HTR-8/SVneo (cell line): ENCODE results near the gene NABP1.

ENCODE experiments used
- DNase-seq: peaks from one replicate; pipeline ENCODE4 v3.0.0; 2011; ENCODE audit warnings: low spot score, mixed read lengths; ENCODE audit not compliant: insufficient read length
- FAIRE-seq: peaks from 2 replicates; lab custom pipeline; 2011; peaks lifted over from hg19 to GRCh38; lab: Jason Lieb, UNC

The NABP1 gene

DNA sequence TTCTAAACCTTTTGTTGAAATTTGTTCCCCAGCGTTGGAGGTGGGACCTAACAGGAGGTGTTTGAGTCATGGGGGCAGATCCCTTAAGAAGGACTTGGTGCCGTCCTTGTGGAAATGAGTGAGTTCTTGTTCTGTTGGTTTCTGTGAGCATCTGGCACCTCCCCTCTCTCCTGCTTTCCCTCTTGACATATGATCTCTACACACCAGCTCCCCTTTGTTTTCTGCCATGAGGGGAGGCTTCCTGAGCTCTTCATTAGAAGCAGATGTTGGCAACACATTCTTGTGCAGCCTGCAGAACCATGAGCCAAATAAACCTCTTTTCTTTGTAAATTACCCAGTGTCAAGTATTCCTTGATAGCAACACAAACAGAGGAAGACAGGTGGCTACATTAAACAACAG, 23.8 kb downstream of the NABP1 start:
- DNase-seq (no peak), FAIRE-seq (no peak)

DNA sequence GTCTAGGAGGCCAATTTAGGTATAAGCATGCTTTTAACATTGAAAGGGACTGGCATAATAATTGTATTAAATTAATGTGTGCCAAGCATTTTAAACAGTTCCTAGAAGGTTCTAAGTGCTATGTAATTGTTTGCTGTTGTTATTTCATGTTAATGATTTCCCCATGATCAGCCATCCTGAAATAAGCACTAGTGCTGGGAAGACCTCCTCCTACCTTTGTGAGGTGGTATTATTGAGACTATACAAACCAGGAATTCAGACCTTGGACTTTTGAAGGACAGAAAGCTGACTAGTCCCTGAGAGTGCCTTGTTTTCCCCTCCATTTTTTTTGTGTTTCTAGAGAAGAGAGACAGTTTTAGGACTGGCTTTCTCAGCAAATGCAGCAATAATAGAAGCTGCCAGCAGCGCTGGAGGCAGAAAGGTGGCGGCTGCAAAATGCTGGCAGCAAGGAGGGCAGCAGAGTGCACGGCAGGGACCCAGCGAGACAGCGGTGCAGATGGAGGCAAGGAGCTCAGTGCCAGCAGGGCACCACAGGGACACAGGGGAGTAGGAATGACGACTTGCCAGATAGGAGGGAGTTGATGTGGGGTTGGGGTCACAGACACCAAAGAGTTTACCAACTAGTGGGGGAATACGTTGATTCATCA, 25.3 kb downstream of the NABP1 start:
- FAIRE-seq (peak; percentile 28), DNase-seq (no peak)

DNA sequence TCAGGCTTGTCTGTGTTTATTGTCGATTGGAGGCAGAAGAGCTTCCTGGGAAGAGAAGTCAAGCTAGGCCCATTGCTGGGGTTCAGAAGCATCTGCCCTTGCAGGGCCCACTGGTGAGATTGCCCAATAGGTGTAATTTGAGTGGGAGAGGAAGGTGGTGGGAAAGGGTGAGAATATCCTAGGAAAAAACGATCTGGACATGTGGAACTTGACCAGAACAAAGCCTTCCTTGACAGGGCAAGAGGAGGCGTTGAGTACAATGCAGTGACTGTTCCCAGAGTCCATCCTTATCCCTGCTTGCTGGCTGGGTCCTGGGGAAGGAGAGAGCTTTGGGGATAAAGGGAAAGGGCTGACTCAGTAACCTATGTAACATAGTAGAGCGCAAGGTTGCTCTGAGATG, 27.1 kb downstream of the NABP1 start:
- no peak for FAIRE-seq

DNA sequence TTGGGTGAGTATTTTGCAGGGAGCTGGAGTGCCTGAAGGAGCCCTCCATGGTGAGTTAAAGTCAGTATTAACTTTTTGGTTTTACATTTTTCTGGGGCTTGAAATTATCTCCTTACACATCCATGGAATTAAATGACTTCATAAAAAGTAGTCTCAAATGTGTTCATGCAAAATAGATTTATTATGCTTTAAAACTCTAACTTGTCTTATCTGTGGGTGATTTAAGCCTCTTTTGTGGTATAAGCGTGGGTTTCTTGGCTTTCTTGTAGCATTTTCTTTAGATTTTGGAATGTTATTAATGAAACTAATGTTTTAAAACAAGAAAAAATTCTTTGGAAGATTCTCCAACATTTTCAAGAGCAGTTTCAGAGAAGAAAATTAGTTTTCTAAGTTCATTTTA, 27.8 kb downstream of the NABP1 start:
- no peak for DNase-seq
- FAIRE-seq = no peak

More for the DNA sequence above, 27.1 kb downstream of the NABP1 start:
- DNase-seq = no peak

DNA sequence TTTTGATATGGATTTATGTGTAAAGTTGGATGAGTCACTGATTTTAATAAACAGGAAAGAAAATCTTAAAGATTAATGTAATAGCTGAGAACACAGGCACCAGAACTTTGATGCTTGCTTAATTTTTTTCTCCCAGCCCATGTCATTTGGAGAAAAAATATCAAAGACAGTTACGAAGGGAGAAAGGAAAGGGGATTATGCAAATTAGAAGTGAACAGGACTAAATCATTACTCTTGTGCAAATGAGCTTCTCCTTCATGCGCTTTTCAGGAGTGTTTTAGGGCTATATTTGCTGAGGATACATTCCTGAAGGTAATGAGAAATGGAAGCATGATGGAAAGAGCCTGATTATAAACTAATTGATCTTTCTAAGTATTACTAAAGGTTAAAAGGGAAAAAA, 28.9 kb downstream of the NABP1 start:
- DNase-seq (no peak), FAIRE-seq (no peak)

DNA sequence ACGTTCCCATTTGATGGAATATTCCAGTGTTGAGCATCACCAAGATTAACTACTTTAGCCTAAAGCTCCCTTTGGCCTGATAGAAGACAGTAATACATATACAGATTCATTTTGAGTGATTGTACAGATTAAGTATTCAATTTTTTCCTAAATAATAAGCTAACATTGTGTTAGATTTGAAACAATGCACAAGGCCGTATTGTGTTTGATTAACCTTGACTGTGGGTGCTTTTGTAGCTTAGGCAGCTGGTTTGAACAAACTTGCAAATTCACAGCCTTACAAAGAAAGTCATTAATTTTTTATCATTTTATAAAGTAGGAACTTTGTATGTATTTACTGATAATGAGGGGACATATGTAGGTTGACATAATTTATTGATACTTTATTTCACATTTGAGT, 29.6 kb downstream of the NABP1 start:
- DNase-seq (no peak), FAIRE-seq (no peak)

DNA sequence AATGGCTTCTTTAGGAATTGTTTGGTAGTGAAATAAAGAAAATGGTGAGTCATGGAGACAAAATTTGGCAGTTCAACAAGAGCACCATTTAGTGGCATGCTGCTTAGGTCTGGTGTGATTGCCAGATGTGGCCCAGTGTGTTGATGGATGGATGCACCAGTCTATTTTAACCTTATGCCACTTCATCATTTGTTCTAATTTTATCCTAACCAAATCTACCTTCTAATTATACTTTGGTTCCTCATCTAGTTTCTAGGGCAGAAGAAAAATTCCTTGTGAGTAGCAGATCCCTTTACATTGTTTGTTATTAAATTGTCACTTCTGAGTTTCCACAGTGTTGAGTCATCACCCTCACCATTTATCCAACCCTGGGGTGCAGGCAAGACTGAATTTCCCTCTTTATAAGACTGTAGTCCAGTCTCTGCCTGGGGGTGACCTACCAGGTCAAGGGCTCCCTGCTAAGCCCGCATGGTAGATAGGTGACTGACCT, 32.5 kb downstream of the NABP1 start:
- FAIRE-seq = peak; percentile 87
- DNase-seq = no peak

DNA sequence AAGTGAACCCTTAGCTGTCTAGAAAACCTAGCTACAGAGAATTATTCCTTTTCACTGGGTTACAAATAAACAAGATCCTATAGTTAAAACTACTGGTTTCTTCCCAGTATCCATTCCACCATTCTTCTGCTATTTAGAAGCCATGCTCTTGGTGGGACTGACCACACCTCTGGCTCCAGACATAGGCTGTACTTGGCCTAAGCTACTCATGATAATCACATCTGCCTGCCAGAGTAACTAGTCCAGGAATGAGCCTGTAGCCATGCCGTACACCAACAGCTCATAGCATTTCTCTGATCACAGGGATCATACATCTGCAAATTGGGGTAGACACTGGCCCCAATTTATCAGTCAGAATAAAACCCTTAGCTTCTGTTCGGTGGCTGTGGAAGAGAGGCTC, 33.7 kb downstream of the NABP1 start:
- peak; percentile 9 for FAIRE-seq
- no peak for DNase-seq

DNA sequence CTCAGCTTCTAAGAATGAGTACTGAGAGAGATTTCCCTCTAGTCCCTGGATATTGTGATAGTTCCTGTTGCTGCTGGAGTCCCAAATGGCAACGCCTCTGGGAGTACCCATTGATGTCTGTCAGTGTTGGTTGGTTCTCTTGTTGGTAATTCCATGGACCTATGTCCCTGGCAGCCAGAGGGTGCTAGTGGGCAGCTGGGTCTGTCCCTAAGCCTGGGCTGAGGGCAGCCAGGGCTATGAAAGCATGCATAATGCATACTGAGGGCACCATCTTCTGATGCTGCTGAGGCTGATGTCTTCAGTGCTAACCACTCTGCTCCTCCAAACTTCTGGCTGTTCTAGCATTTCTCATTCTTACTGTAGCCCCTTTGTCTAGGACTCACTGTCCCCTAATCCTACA, 35.9 kb downstream of the NABP1 start:
- DNase-seq = no peak
- FAIRE-seq = peak; percentile 80

DNA sequence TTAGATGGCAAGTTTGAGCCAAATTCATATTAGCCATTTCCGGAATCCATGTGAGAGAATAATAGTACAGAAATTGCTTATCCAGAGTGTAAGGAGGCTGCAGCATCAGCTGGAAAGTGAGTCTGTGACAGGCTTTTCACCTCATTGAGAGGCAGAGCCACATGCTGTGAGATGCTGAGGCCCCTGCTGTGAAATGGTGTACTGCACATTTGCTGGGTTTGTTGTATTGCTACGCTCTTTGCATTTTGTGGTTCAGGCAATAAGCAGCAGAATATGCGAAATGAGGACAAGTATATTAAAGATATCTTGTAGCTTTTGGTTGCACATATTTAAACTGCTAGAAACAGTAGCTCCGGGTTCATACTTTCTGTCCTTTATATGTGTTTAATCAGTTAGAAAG, 37.0 kb downstream of the NABP1 start:
- FAIRE-seq = no peak
- no peak for DNase-seq

DNA sequence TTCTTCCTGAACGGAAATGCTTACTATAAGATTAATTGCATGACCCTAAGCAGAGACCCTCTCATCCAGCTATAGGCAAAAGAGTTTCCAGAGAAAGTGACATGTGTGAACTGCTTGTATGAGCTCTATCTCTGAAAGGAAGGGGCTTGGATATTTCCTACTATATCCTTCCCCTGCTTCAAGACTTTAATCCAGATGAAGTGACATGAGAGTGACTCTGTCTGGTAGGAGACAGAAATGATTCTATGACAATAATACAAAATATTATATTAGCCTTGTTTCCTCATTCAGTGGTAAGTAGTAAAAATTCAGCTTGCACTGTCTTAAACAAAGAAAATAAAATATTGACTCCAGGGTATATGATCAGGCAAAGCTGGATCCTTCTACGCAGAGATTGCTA, 37.5 kb downstream of the NABP1 start:
- DNase-seq (no peak), FAIRE-seq (no peak)

DNA sequence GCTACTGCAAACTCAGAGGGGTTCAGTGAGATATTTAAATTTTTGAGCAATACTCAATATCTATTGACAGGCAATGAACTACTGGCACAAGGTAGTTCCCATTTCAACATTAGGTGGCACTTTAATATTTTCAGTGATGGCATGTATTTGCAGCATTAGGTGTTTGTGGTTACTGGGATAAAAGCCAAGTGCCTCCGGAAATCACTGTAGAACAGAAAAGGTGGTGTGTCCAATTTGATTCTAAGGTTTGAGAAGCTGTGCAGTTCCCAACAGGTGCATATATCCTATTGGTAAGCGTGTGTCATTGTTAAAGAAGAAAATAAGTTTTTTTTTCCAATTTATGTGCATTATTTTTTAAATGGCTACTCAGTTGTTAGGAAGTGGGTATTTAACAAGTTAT, 41.3 kb downstream of the NABP1 start:
- no peak for DNase-seq
- FAIRE-seq = no peak

DNA sequence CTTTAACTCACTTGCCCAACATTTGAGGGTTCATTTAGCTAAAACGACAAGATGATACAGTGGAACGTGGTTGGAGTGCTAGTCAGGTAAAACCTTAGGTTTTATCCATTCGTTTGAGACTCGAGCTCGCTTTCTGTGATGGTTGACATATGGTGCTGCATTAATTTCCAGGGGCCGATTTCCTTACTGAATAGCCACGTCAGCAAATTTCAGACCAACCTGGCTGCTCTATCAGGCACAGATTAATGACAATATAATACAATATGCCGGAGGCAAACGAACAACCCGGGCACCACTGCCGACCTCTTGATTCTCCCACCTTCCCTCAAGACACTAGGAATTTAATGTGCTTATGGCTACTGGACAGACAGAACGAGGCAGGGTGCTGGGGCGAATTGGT, 42.0 kb downstream of the NABP1 start:
- FAIRE-seq = no peak

DNA sequence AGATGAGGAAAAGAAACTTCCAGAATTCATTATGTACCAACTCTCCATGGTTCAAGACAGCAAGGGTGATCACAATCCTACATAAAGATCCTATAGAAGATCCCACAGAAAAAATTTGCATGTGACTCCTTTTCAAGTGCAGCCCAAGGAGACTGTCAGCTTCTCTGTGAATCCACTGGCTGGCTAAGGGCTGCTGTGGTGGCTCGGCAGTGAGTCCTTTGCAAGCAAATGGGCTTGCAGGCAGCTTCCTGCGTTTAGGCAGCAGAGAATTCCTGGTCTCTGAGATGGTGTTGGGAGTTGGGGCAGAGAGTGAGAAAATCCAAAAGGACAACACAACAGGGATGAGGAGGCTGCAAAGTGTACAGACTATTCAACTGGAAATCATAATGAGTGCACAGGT, 43.4 kb downstream of the NABP1 start:
- no peak for FAIRE-seq

More for the DNA sequence above, 42.0 kb downstream of the NABP1 start:
- no peak for DNase-seq

DNA sequence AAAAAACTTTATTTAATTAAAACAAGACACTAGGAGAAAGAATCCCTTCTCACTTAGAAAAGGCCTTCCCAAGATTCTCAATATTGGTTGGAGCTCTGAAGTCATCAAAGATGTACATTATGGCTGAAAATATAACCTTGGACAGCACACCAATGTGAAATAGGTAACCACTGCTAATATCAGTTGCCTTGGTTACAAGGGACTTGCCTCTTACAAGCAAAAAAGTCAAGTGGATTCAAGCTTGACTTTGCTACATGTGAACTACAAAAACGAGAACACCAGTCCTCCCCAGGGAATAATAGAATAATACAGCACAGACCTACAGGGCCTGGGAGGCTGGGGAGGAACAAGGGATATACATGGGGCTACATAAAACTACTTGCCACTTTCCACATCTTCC, 46.1 kb downstream of the NABP1 start:
- DNase-seq (no peak), FAIRE-seq (peak; percentile 38)

More for the DNA sequence above, 43.4 kb downstream of the NABP1 start:
- no peak for DNase-seq

DNA sequence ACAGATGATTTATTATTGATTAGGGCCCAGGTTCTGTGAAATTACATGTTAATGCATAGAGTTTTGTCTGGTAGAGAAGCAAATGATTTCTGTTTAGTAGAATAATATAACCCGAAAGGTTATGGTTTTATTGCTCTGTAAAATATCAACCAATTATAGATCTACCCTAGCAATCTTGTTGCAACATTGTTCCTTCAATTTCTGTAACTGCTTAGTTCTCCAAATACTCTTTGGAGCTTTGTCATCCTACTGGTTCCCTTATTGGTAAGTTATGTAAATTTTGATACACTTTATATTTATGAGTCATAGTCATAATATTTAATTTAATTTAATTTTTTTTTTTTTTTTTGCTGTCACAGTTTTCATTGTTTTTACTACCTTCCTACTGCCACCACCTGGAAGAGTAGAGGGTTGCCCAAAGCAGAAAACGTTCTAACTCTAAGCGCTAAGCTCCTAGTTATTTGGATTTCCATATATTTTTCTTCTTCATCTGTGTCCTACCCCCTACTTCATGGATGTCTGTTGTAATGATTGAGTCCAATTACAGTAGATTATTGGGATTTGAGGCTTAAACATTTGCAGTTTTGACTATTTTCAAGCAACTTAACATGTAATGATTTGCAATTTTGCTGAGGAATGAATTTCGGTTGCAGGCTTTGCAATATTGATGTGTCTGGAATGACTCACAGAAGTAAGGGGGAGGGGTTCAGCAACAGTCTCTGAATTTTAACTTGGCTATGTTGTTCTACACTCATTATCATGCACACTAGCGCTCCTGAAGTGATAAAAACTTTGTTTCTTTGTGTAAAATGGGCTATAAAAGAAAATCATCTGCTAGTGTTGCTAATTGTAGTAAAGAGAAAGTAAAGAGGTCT, 51.1 kb downstream of the NABP1 start:
- DNase-seq = no peak
- FAIRE-seq = no peak

DNA sequence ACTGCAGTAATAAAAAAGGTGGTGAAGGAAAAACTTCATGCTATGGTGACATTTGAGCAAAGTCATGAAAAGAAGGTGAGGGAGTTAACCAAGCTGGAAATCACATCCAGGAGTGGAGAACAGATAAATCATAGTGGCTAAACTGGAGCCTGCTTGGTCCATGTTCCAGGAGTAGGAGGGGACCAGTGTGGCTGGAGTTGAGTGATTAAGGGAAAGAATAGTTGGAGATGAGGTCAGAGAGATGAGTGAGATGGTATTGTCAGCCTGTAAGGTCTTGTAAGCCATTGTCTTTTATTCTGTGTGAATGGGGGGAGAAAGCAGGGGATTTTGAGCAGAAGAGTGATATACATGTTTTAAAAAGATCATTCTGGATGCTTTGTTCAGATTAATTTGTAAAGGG, 52.3 kb downstream of the NABP1 start:
- DNase-seq (no peak), FAIRE-seq (peak; percentile 65)
